Measurements from ENCODE around the gene FLNA.

The FLNA gene

GRCh38 chrX:154352012-154352401 lies 22.4 kb downstream of the FLNA start:
- TF ChIP-seq CTCF (IDR thresholded peaks at IDR 0.05; ENCODE audit: low read depth, low read length, missing control alignments) = no peak
- DNase-seq (ENCODE audit: extremely low read depth, low read depth) = no peak
- no peak overlapping the region for H3K4me3 ChIP-seq (replicated peaks; ENCODE audit: low read depth, low read length)

- no peak for DNase-seq (ENCODE audit: extremely low read depth, low read depth)
- no peak for TF ChIP-seq CTCF (IDR thresholded peaks at IDR 0.05; ENCODE audit: low read depth, low read length, missing control alignments)
- no peak overlapping the region for H3K4me3 ChIP-seq (replicated peaks; ENCODE audit: low read depth, low read length)
Measured at GRCh38 chrX:154351183-154352011, 23.0 kb downstream of the FLNA start.

- no peak for TF ChIP-seq CTCF (IDR thresholded peaks at IDR 0.05; ENCODE audit: low read depth, low read length, missing control alignments)
- no peak for DNase-seq (ENCODE audit: extremely low read depth, low read depth)
- H3K4me3 ChIP-seq (replicated peaks; ENCODE audit: low read depth, low read length) = no peak overlapping the region
Measured at GRCh38 chrX:154350429-154351182, 23.8 kb downstream of the FLNA start.

GRCh38 chrX:154349979-154350378 lies 24.5 kb downstream of the FLNA start:
- no peak overlapping the region for H3K4me3 ChIP-seq (replicated peaks; ENCODE audit: low read depth, low read length)
- no peak for TF ChIP-seq CTCF (IDR thresholded peaks at IDR 0.05; ENCODE audit: low read depth, low read length, missing control alignments)
- DNase-seq (ENCODE audit: extremely low read depth, low read depth) = no peak

GRCh38 chrX:154349359-154349935 lies 25.0 kb downstream of the FLNA start:
- no peak overlapping the region for H3K4me3 ChIP-seq (replicated peaks; ENCODE audit: low read depth, low read length)
- no peak for DNase-seq (ENCODE audit: extremely low read depth, low read depth)
- no peak for TF ChIP-seq CTCF (IDR thresholded peaks at IDR 0.05; ENCODE audit: low read depth, low read length, missing control alignments)

GRCh38 chrX:154348646-154349358 lies 25.6 kb downstream of the FLNA start:
- DNase-seq (ENCODE audit: extremely low read depth, low read depth) = no peak
- no peak overlapping the region for H3K4me3 ChIP-seq (replicated peaks; ENCODE audit: low read depth, low read length)
- TF ChIP-seq CTCF (IDR thresholded peaks at IDR 0.05; ENCODE audit: low read depth, low read length, missing control alignments) = no peak
